Left lung (tissue), 10 donors: ENCODE data around the gene SLC22A23. TPM values are rescaled to one million over a fixed set of nuclear protein-coding genes. Genes with fewer than 3 reads are reported as not detected.
A peak's percentile ranks its signal among the peaks of the same experiment; 100 is the strongest.

Source experiments
- ATAC-seq: fragments of 200-7000 bp; cut with Tn5 transposase; one replicate; pipeline ENCODE4 v1.9.1; 2020; ENCODE audit warnings: moderate library complexity
- DNase-seq, 4 donors: peaks; one replicate each; pipeline ENCODE4 v3.0.0-alpha.2; 2013 to 2020
- H3K27ac ChIP-seq, 2 donors: fragments of 200-600 bp; sonication (generic) in 1 of 2; one replicate each; pipeline versions ENCODE4 v1.5.0 to v1.8.0; 2020 to 2021
- H3K27me3 ChIP-seq, 2 donors: fragments of 200-600 bp; sonication (generic) in 1 of 2; one replicate each; pipeline versions ENCODE4 v1.5.0 to v1.8.0; 2020 to 2021
- H3K36me3 ChIP-seq, 2 donors: fragments of 200-600 bp; sonication (generic) in 1 of 2; one replicate each; pipeline versions ENCODE4 v1.5.0 to v1.8.0; 2020 to 2021
- H3K4me1 ChIP-seq, 2 donors: fragments of 200-600 bp; one replicate each; pipeline ENCODE4 v1.8.0; 2021
- H3K4me3 ChIP-seq, 2 donors: fragments of 200-600 bp; sonication (generic) in 1 of 2; one replicate each; pipeline versions ENCODE4 v1.5.0 to v1.8.0; 2020 to 2021; ENCODE audit warnings: mild to moderate bottlenecking in 1 of 2
- H3K9me3 ChIP-seq, 2 donors: fragments of 200-600 bp; sonication (generic) in 1 of 2; one replicate each; pipeline versions ENCODE4 v1.5.0 to v1.8.0; 2020 to 2021
- CTCF ChIP-seq, 2 donors: fragments of 200-600 bp; sonication (generic) in 1 of 2; IDR thresholded peaks; one replicate each; pipeline versions ENCODE4 v1.5.0 to v1.8.0; 2021; ENCODE audit warnings: antibody characterized with exemption in 2 of 2
- intact Hi-C, 2 donors: fragments of 100-400 bp; cut with DNase I; formaldehyde crosslinking; loops; one replicate each; pipeline versions ENCODE4 v1.11.2 to v1.14.2; 2022
- polyA plus RNA-seq, 6 donors: library from polyadenylated mRNA; unstranded; fragments of 120-200 nt; gene quantifications; one replicate each; pipeline ENCODE4 v1.2.1, GENCODE V29; 2013; ENCODE audit not compliant: insufficient read length in 6 of 6
- total RNA-seq, 2 donors: library from RNA; stranded (reverse); fragmentation: NEBNext Ultra II Directional; extraction: Animal tissue kit (Norgen Biotek cat#: 25700); gene quantifications; one replicate each; pipeline ENCODE4 v1.2.1, GENCODE V29; 2021
- donor health status: DM: no; HTN: yes; CAD: no.
- donor health status: DM: no; HTN: no; CAD: no.

The SLC22A23 gene
- total and polyA plus RNA-seq, 8 donors: 19.7 to 31.2 (median 23.9) TPM

GRCh38 chr6:3326981-3327380, 129.9 kb downstream of the SLC22A23 start:
- no peaks in the 10 kb centered on the region for H3K36me3 ChIP-seq
- no peak for TF ChIP-seq CTCF (IDR thresholded peaks at IDR 0.05)
- H3K4me3 ChIP-seq: no peak overlapping the region
- DNase-seq (no peak), ATAC-seq (no peak)
- no peaks in the 10 kb centered on the region for H3K9me3 ChIP-seq
- H3K27ac ChIP-seq: no peak overlapping the region
- intact Hi-C loops: no loop called here
- H3K4me1 ChIP-seq: peaks cover 9 to 13% of the 10 kb centered on the region in 2 donors
- H3K27me3 ChIP-seq: no peaks in the 10 kb centered on the region

DNA sequence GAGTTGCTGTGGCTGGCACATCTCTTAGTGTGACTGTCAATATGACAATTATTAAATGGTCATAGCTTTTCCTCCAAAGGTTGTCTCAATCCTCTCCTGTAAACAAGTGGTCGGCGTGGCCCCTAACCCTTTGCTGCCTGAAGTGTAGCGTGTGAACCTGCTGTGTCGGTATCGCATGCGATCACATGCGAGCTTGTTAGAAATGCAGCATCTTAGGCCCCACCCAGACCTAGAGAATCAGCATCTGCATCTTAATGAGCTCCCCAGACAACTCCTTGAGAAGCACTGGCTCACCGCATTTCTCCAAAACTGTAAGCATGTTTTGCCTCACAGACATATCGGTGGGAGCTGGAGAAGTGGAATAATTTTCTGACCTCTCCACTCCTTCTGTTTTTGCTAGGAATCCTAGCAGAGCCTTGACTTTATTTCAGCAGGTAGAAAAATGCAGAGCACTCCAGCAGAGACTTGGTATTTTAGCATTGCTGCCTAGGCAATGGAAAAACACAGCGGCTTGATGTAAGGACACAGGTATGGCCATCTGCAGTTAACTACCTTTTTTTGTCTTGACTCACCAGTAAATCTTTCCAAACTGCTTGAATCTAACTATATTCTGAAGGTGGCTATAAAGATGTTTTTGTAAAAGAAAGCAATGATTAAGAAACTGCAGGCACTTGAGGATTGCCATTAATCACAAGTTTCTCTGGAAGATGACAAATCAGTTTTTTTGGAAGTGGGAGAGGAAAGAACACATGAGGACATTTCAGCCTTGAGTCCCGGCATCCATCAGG, 130.5 kb downstream of the SLC22A23 start:
- Histone ChIP-seq H3K27ac (peak overlapping the region in 1 of 2 donors; percentile 73), H3K9me3 (no peaks in the 10 kb centered on the region), H3K36me3 (no peaks in the 10 kb centered on the region), H3K4me3 (no peak overlapping the region), H3K27me3 (no peaks in the 10 kb centered on the region), H3K4me1 (peaks cover 9 to 13% of the 10 kb centered on the region in 2 donors)
- no peak for DNase-seq
- ATAC-seq: no peak
- TF ChIP-seq CTCF (IDR thresholded peaks at IDR 0.05): no peak
- intact Hi-C loops: no loop called here

- intact Hi-C loops: no loop called here
- no peaks in the 10 kb centered on the region for H3K9me3 ChIP-seq
- ATAC-seq (peak; percentile 39), DNase-seq (peak in 2 of 4 donors; percentile 72 to 73)
- no peak overlapping the region for H3K4me3 ChIP-seq
- H3K36me3 ChIP-seq: no peaks in the 10 kb centered on the region
- H3K4me1 ChIP-seq: peaks cover 9 to 13% of the 10 kb centered on the region in 2 donors
- no peaks in the 10 kb centered on the region for H3K27me3 ChIP-seq
- peak overlapping the region; percentile 73 to 79 for H3K27ac ChIP-seq
- TF ChIP-seq CTCF (IDR thresholded peaks at IDR 0.05): no peak
Measured at GRCh38 chr6:3325210-3325609, 131.6 kb downstream of the SLC22A23 start.

- Histone ChIP-seq H3K4me3 (no peak overlapping the region), H3K27me3 (no peaks in the 10 kb centered on the region), H3K4me1 (peaks cover 9 to 13% of the 10 kb centered on the region in 2 donors), H3K9me3 (no peaks in the 10 kb centered on the region), H3K27ac (peak overlapping the region; percentile 73 to 79), H3K36me3 (no peaks in the 10 kb centered on the region)
- DNase-seq (peak in 1 of 4 donors; percentile 61), ATAC-seq (peak; percentile 82)
- TF ChIP-seq CTCF (IDR thresholded peaks at IDR 0.05): no peak
- intact Hi-C loops: no loop called here
Measured at GRCh38 chr6:3324262-3324942, 132.4 kb downstream of the SLC22A23 start.

- Histone ChIP-seq H3K27ac (peak overlapping the region; percentile 73 to 79), H3K27me3 (no peaks in the 10 kb centered on the region), H3K36me3 (no peaks in the 10 kb centered on the region), H3K4me1 (peaks cover 9 to 13% of the 10 kb centered on the region in 2 donors), H3K4me3 (no peak overlapping the region), H3K9me3 (no peaks in the 10 kb centered on the region)
- DNase-seq (no peak), ATAC-seq (no peak)
- intact Hi-C loops: no loop called here
- no peak for TF ChIP-seq CTCF (IDR thresholded peaks at IDR 0.05)
Measured at GRCh38 chr6:3323696-3324261, 133.1 kb downstream of the SLC22A23 start.
